ENCODE results near the gene GLIS1. TPM values are rescaled to one million over a fixed set of nuclear protein-coding genes. Genes with fewer than 3 reads are reported as not detected.

Gene GLIS1
- total and polyA plus RNA-seq, 4 donors, result 0.19 to 1.8 (median 0.65) TPM

GRCh38 chr1:53543130-53543777, 195.7 kb downstream of the GLIS1 start:
- Histone ChIP-seq H3K4me1 (ENCODE audit: control insufficient read depth in 1 of 2, insufficient read depth in 2 of 2, low read length in 2 of 2) (no peaks in the 10 kb centered on the region), H3K9me3 (ENCODE audit: control insufficient read depth, low read length) (no peaks in the 10 kb centered on the region), H3K36me3 (ENCODE audit: control insufficient read depth in 1 of 2, insufficient read depth in 2 of 2, low read length in 1 of 2) (no peaks in the 10 kb centered on the region), H3K4me3 (ENCODE audit: low read length in 2 of 2) (no peak overlapping the region), H3K27me3 (ENCODE audit: control insufficient read depth in 1 of 2, insufficient read depth in 2 of 2, low read length in 1 of 2) (no peaks in the 10 kb centered on the region), H3K27ac (ENCODE audit: low read depth in 1 of 2, low read length in 2 of 2) (no peak overlapping the region)
- intact Hi-C loops (cut with DNase I), result no loop called here
- ATAC-seq (ENCODE audit: low FRiP score) (no peak), DNase-seq (peak; percentile 21 to 55)
- WGBS, 2 donors, result 80 to 92% methylated on average over 14 of the region's 14 CpGs

- H3K36me3 ChIP-seq (ENCODE audit: control insufficient read depth in 1 of 2, insufficient read depth in 2 of 2, low read length in 1 of 2), result no peaks in the 10 kb centered on the region
- no peak overlapping the region for H3K4me3 ChIP-seq (ENCODE audit: low read length in 2 of 2)
- H3K27ac ChIP-seq (ENCODE audit: low read depth in 1 of 2, low read length in 2 of 2), result no peak overlapping the region
- WGBS, 2 donors, result 88% methylated on average over 5 of the region's 5 CpGs
- no peaks in the 10 kb centered on the region for H3K4me1 ChIP-seq (ENCODE audit: control insufficient read depth in 1 of 2, insufficient read depth in 2 of 2, low read length in 2 of 2)
- no peaks in the 10 kb centered on the region for H3K9me3 ChIP-seq (ENCODE audit: control insufficient read depth, low read length)
- ATAC-seq (ENCODE audit: low FRiP score), result no peak
- intact Hi-C loops (cut with DNase I), result no loop called here
- H3K27me3 ChIP-seq (ENCODE audit: control insufficient read depth in 1 of 2, insufficient read depth in 2 of 2, low read length in 1 of 2), result no peaks in the 10 kb centered on the region
- peak; percentile 21 to 35 for DNase-seq
Observed at GRCh38 chr1:53542551-53542950, 196.4 kb downstream of the GLIS1 start.

GRCh38 chr1:53541761-53542550, 197.0 kb downstream of the GLIS1 start:
- intact Hi-C loops (cut with DNase I), result no loop called here
- Histone ChIP-seq H3K9me3 (ENCODE audit: control insufficient read depth, low read length) (no peaks in the 10 kb centered on the region), H3K4me1 (ENCODE audit: control insufficient read depth in 1 of 2, insufficient read depth in 2 of 2, low read length in 2 of 2) (no peaks in the 10 kb centered on the region), H3K27me3 (ENCODE audit: control insufficient read depth in 1 of 2, insufficient read depth in 2 of 2, low read length in 1 of 2) (no peaks in the 10 kb centered on the region), H3K4me3 (ENCODE audit: low read length in 2 of 2) (no peak overlapping the region), H3K36me3 (ENCODE audit: control insufficient read depth in 1 of 2, insufficient read depth in 2 of 2, low read length in 1 of 2) (no peaks in the 10 kb centered on the region), H3K27ac (ENCODE audit: low read depth in 1 of 2, low read length in 2 of 2) (no peak overlapping the region)
- WGBS, 2 donors, result 85 to 86% methylated on average over 15 of the region's 15 CpGs
- DNase-seq (peak; percentile 49 to 75), ATAC-seq (ENCODE audit: low FRiP score) (no peak)

GRCh38 chr1:53541263-53541625, 197.7 kb downstream of the GLIS1 start:
- Histone ChIP-seq H3K27me3 (ENCODE audit: control insufficient read depth in 1 of 2, insufficient read depth in 2 of 2, low read length in 1 of 2) (no peaks in the 10 kb centered on the region), H3K36me3 (ENCODE audit: control insufficient read depth in 1 of 2, insufficient read depth in 2 of 2, low read length in 1 of 2) (no peaks in the 10 kb centered on the region), H3K4me1 (ENCODE audit: control insufficient read depth in 1 of 2, insufficient read depth in 2 of 2, low read length in 2 of 2) (no peaks in the 10 kb centered on the region), H3K27ac (ENCODE audit: low read depth in 1 of 2, low read length in 2 of 2) (no peak overlapping the region), H3K9me3 (ENCODE audit: control insufficient read depth, low read length) (no peaks in the 10 kb centered on the region), H3K4me3 (ENCODE audit: low read length in 2 of 2) (no peak overlapping the region)
- intact Hi-C loops (cut with DNase I), result no loop called here
- 94 to 95% methylated on average over 2 of the region's 2 CpGs for WGBS, 2 donors
- ATAC-seq (ENCODE audit: low FRiP score), result no peak
- peak; percentile 35 to 69 for DNase-seq

DNA sequence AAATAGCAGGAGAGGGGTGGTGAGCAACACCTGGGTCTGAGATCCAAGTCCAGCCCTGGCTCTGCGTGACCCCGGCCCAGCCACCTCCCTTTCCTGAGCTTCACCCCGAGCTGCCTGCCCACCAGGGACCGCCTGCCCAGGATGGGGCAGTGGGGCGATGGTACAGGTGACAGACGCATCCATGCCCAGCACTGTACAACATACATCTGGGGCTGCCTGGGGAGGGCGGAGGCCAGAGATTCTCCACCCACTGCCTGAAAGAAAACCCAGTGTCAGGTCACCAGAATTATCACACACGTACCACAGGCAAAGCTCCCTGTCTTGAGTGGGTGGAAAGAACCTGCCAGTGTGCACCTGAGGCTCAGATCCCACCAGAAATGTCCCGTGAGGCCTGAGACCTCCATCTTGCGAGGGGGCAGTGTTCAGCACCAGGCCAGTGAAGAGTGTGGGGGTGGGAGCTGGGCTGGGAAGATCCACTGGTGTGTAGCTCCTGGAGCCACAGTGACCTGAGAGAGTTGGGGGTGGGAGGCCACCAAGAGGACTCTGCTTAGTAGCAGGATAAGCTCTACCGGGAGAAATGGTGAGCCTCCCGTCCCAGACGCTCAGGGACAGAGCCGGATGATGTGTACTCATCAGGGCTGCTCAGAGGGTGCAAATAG, 198.2 kb downstream of the GLIS1 start:
- intact Hi-C loops (cut with DNase I), result no loop called here
- peak; percentile 32 to 57 for DNase-seq

DNA sequence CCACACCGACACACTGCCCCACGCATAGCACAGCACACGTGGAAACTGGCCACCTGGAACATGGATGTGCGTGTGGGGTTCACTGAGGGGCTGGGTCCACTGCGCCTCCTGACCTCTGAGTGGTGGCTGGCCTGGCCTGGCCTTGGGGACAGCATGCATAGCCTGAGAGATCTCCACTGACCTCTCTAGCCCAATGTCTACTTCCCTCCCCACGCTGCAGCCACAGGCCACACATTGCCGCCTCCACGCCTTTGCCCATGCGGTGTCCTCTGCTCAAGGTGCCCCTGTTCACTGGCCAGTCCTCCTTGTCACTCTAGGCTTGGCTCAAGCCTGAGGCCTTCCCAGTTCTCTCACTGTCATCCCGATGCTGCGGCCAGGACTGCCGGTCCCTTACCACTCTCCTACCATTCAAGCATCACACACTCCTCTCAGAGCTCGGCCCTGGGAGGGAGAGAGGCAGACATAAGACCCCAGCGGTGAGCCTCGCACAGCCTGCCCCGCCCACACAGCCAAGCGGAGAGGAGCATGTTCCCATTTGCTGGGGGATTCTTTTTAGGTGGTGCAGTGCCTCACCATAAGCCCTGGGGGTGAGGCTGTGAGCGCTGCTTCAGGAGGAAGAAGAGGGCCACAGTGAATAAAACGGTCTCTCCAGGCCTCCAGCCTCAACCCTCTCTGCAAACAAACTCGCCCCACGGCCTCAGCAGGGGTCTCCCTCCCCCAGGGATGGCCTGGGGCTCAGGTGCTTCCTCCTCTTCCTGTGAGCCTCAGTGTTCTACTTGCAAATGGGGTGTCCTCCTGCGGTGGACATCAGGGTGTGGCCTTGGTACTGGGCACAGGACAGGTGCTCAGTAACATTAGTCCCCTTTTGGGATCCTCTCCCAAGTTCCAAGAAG, 199.0 kb downstream of the GLIS1 start:
- Histone ChIP-seq H3K9me3 (ENCODE audit: control insufficient read depth, low read length) (no peaks in the 10 kb centered on the region), H3K36me3 (ENCODE audit: control insufficient read depth in 1 of 2, insufficient read depth in 2 of 2, low read length in 1 of 2) (no peaks in the 10 kb centered on the region), H3K4me1 (ENCODE audit: control insufficient read depth in 1 of 2, insufficient read depth in 2 of 2, low read length in 2 of 2) (no peaks in the 10 kb centered on the region), H3K27ac (ENCODE audit: low read depth in 1 of 2, low read length in 2 of 2) (no peak overlapping the region), H3K4me3 (ENCODE audit: low read length in 2 of 2) (no peak overlapping the region), H3K27me3 (ENCODE audit: control insufficient read depth in 1 of 2, insufficient read depth in 2 of 2, low read length in 1 of 2) (no peaks in the 10 kb centered on the region)
- DNase-seq, result peak in 1 of 2 donors; percentile 67
- ATAC-seq (ENCODE audit: low FRiP score), result no peak
- 94 to 96% methylated on average over 22 of the region's 22 CpGs for WGBS, 2 donors
- intact Hi-C loops (cut with DNase I), result no loop called here

More for the DNA sequence above, 198.2 kb downstream of the GLIS1 start:
- Histone ChIP-seq H3K27ac (ENCODE audit: low read depth in 1 of 2, low read length in 2 of 2) (no peak overlapping the region), H3K36me3 (ENCODE audit: control insufficient read depth in 1 of 2, insufficient read depth in 2 of 2, low read length in 1 of 2) (no peaks in the 10 kb centered on the region), H3K27me3 (ENCODE audit: control insufficient read depth in 1 of 2, insufficient read depth in 2 of 2, low read length in 1 of 2) (no peaks in the 10 kb centered on the region), H3K9me3 (ENCODE audit: control insufficient read depth, low read length) (no peaks in the 10 kb centered on the region), H3K4me3 (ENCODE audit: low read length in 2 of 2) (no peak overlapping the region), H3K4me1 (ENCODE audit: control insufficient read depth in 1 of 2, insufficient read depth in 2 of 2, low read length in 2 of 2) (no peaks in the 10 kb centered on the region)
- 97% methylated on average over 14 of the region's 14 CpGs for WGBS, 2 donors
- ATAC-seq (ENCODE audit: low FRiP score), result no peak

DNA sequence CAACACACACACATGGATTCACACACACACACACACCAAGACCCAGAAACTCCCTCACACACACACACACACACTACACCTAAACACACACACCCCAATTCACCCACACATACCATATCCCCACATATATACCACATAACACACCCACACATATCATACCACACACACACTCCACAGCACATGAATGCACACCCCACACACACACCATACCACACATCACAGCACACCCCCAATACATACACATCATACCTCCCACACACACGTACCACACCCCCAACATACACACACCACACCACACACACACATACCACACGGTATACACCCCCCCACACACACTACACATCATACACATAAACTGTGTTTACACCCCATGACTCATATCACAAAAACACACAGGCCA, 199.7 kb downstream of the GLIS1 start:
- Histone ChIP-seq H3K27ac (ENCODE audit: low read depth in 1 of 2, low read length in 2 of 2) (no peak overlapping the region), H3K4me1 (ENCODE audit: control insufficient read depth in 1 of 2, insufficient read depth in 2 of 2, low read length in 2 of 2) (no peaks in the 10 kb centered on the region), H3K9me3 (ENCODE audit: control insufficient read depth, low read length) (no peaks in the 10 kb centered on the region), H3K36me3 (ENCODE audit: control insufficient read depth in 1 of 2, insufficient read depth in 2 of 2, low read length in 1 of 2) (no peaks in the 10 kb centered on the region), H3K4me3 (ENCODE audit: low read length in 2 of 2) (no peak overlapping the region), H3K27me3 (ENCODE audit: control insufficient read depth in 1 of 2, insufficient read depth in 2 of 2, low read length in 1 of 2) (no peaks in the 10 kb centered on the region)
- 90 to 98% methylated on average over 2 of the region's 2 CpGs for whole genome bisulfite sequencing, 2 donors
- intact Hi-C loops (cut with DNase I), result no loop called here
- no peak for ATAC-seq (ENCODE audit: low FRiP score)
- DNase-seq, result no peak

- no peaks in the 10 kb centered on the region for H3K9me3 ChIP-seq (ENCODE audit: control insufficient read depth, low read length)
- H3K27ac ChIP-seq (ENCODE audit: low read depth in 1 of 2, low read length in 2 of 2), result no peak overlapping the region
- DNase-seq, result no peak
- H3K36me3 ChIP-seq (ENCODE audit: control insufficient read depth in 1 of 2, insufficient read depth in 2 of 2, low read length in 1 of 2), result no peaks in the 10 kb centered on the region
- WGBS, 2 donors, result 88 to 92% methylated on average over 6 of the region's 6 CpGs
- intact Hi-C loops (cut with DNase I), result no loop called here
- ATAC-seq (ENCODE audit: low FRiP score), result no peak
- no peaks in the 10 kb centered on the region for H3K27me3 ChIP-seq (ENCODE audit: control insufficient read depth in 1 of 2, insufficient read depth in 2 of 2, low read length in 1 of 2)
- H3K4me3 ChIP-seq (ENCODE audit: low read length in 2 of 2), result no peak overlapping the region
- no peaks in the 10 kb centered on the region for H3K4me1 ChIP-seq (ENCODE audit: control insufficient read depth in 1 of 2, insufficient read depth in 2 of 2, low read length in 2 of 2)
Observed at GRCh38 chr1:53536606-53537005, 202.4 kb downstream of the GLIS1 start.
